GM12872 (cell line): ENCODE measurements around the gene MYLK.

Experiments used
- TF ChIP-seq, protein P1 (sequence below): IDR thresholded peaks from 3 replicates; pipeline ENCODE4 v1.5.1; 2011; ENCODE audit warnings: low read depth, mild to moderate bottlenecking, low read length, moderate library complexity; ENCODE audit not compliant: insufficient read depth

The MYLK gene

DNA sequence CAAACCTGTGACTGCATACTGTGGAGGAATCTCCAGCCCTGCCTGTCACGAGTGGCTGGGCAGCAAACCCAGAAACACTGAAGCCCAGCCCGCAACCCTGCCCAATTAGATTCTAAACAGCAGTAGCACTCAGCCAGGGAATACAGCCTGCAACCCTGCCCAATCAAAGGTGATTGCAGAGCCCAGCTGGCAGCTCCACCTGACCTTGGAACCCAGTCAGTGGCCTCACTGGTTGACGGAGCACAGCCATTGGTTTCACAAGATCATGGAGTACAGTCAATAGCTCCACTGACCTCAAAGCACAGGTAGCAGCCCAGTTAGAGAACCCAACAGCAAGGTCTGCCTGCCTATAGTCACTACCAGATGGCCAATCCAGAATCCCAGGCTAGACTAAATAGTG, 35.2 kb upstream of the MYLK start:
- TF ChIP-seq, protein P1, sequence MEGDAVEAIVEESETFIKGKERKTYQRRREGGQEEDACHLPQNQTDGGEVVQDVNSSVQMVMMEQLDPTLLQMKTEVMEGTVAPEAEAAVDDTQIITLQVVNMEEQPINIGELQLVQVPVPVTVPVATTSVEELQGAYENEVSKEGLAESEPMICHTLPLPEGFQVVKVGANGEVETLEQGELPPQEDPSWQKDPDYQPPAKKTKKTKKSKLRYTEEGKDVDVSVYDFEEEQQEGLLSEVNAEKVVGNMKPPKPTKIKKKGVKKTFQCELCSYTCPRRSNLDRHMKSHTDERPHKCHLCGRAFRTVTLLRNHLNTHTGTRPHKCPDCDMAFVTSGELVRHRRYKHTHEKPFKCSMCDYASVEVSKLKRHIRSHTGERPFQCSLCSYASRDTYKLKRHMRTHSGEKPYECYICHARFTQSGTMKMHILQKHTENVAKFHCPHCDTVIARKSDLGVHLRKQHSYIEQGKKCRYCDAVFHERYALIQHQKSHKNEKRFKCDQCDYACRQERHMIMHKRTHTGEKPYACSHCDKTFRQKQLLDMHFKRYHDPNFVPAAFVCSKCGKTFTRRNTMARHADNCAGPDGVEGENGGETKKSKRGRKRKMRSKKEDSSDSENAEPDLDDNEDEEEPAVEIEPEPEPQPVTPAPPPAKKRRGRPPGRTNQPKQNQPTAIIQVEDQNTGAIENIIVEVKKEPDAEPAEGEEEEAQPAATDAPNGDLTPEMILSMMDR = no peak

- TF ChIP-seq, protein P1 = no peak
Observed at GRCh38 chr3:123914829-123915228, 30.7 kb upstream of the MYLK start.

- TF ChIP-seq, protein P1 = no peak
Observed at GRCh38 chr3:123909785-123910184, 25.7 kb upstream of the MYLK start.

- TF ChIP-seq, protein P1 = no peak
Observed at GRCh38 chr3:123907720-123908119, 23.6 kb upstream of the MYLK start.

DNA sequence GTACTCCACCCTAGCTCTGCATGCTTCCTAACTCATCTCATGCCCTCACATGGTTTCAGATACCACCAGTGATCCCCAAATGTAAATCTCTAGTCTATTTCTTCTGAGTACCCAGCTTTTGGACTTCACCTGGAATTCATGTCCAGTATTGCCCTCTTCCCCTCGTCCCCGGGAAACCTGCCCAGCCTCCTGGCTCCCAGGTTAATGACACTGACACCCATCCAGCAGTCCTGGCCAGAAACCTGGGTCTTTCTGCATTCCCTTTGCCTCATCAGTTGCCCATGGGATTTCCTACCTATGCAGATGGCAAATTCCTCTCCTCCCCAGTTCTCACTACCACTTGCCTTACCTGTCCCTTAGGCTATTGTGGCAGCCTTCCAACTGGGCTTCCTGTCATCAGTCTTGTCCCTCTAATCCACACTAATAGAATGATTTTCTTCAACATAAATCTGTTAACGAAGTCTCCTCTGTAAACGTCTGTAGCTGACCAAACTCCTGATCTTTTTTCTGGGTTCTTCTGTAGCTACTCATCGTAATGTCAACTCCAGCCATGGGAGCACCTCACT, 15.3 kb upstream of the MYLK start:
- TF ChIP-seq, protein P1 = no peak

GRCh38 chr3:123893012-123893411, 8.9 kb upstream of the MYLK start:
- TF ChIP-seq, protein P1 = no peak

GRCh38 chr3:123892195-123892594, 8.1 kb upstream of the MYLK start:
- TF ChIP-seq, protein P1 = no peak
